HL-60 (cell line): ENCODE measurements around the gene FRK.
"Not testable (repeated sequence)": the region's sequence is repeated elsewhere in the genome, so short reads cannot be mapped to it uniquely, and the experiment has no call there.

Experiments
- DNase-seq, 2 experiments: peaks; one replicate each; pipeline ENCODE4 v3.0.0-alpha.2; 2010 to 2020; ENCODE audit warnings: low read depth in 1 of 2, low spot score in 1 of 2
- H3K27ac ChIP-seq: fragments of 250-450 bp; sonication (Bioruptor Pico); replicated peaks from 2 replicates; pipeline ENCODE4 v1.5.1; 2020; ENCODE audit warnings: mild to moderate bottlenecking, moderate library complexity
- H3K27me3 ChIP-seq: fragments of 250-450 bp; sonication (Bioruptor Pico); 2 replicates; pipeline ENCODE4 v1.5.1; 2021; ENCODE audit warnings: mild to moderate bottlenecking, moderate library complexity; ENCODE audit not compliant: insufficient read depth, poor library complexity, severe bottlenecking
- H3K4me3 ChIP-seq: replicated peaks from 2 replicates; pipeline ENCODE4 v1.5.1; 2011; ENCODE audit warnings: mild to moderate bottlenecking, control low read depth, low read length; ENCODE audit not compliant: insufficient read depth
- CTCF ChIP-seq: IDR thresholded peaks from one replicate; pipeline ENCODE4 v1.5.1; 2011; ENCODE audit warnings: low read length, control low read depth, inconsistent platforms; ENCODE audit not compliant: insufficient read depth
- GABPA ChIP-seq: IDR thresholded peaks from 2 replicates; pipeline ENCODE4 v1.6.1; 2012; ENCODE audit warnings: low read depth
- POLR2AphosphoS5 ChIP-seq: IDR thresholded peaks from 2 replicates; pipeline ENCODE4 v1.6.1; 2012; ENCODE audit warnings: low read depth
- REST ChIP-seq: IDR thresholded peaks from 2 replicates; pipeline ENCODE4 v1.6.1; 2012; ENCODE audit warnings: low read depth; ENCODE audit not compliant: insufficient replicate concordance
- SPI1 ChIP-seq: IDR thresholded peaks from 2 replicates; pipeline ENCODE4 v1.6.1; 2012; ENCODE audit warnings: low read depth, mild to moderate bottlenecking, borderline replicate concordance

FRK gene

GRCh38 chr6:115969207-115969929 lies 91.3 kb downstream of the FRK start:
- H3K27ac ChIP-seq, result no peak overlapping the region
- no peak for TF ChIP-seq SPI1
- TF ChIP-seq CTCF, result no peak
- no peak for TF ChIP-seq REST
- no peak for TF ChIP-seq POLR2AphosphoS5
- no peak for TF ChIP-seq GABPA
- DNase-seq, result no peak

GRCh38 chr6:115960286-115960685 lies 100.4 kb downstream of the FRK start:
- DNase-seq, H3K4me3 ChIP-seq, H3K27ac ChIP-seq, H3K27me3 ChIP-seq: not testable (repeated sequence)

More at GRCh38 chr6:115969207-115969929, 91.3 kb downstream of the FRK start:
- Histone ChIP-seq H3K4me3 (no peak overlapping the region), H3K27me3 (no peaks in the 10 kb centered on the region)

GRCh38 chr6:115958958-115959357 lies 101.7 kb downstream of the FRK start:
- H3K27ac ChIP-seq, result no peak overlapping the region
- DNase-seq, result no peak
- no peaks in the 10 kb centered on the region for H3K27me3 ChIP-seq
- TF ChIP-seq REST (no peak), POLR2AphosphoS5 (no peak), SPI1 (no peak), CTCF (no peak), GABPA (no peak)
- H3K4me3 ChIP-seq, result no peak overlapping the region

- no peak for DNase-seq
- Histone ChIP-seq H3K4me3 (no peak overlapping the region), H3K27ac (no peak overlapping the region), H3K27me3 (no peaks in the 10 kb centered on the region)
- no peak for TF ChIP-seq GABPA
- TF ChIP-seq SPI1, result no peak
- no peak for TF ChIP-seq REST
- no peak for TF ChIP-seq POLR2AphosphoS5
- TF ChIP-seq CTCF, result no peak
Measured at GRCh38 chr6:115954740-115955139, 106.0 kb downstream of the FRK start.
